GM21423 (cell line): ENCODE measurements around the gene GPR152.
A peak's percentile ranks its signal among the peaks of the same experiment; 100 is the strongest.

Experiments
- ATAC-seq: cut with Tn5 transposase; IDR thresholded peaks from one replicate; pipeline ENCODE4 v1.9.1; 2021; ENCODE audit warnings: mild to moderate bottlenecking, moderate library complexity; ENCODE audit not compliant: unreplicated experiment

Gene GPR152

GRCh38 chr11:67440229-67441097 is 12.1 kb downstream of the GPR152 start:
- ATAC-seq: no peak

DNA sequence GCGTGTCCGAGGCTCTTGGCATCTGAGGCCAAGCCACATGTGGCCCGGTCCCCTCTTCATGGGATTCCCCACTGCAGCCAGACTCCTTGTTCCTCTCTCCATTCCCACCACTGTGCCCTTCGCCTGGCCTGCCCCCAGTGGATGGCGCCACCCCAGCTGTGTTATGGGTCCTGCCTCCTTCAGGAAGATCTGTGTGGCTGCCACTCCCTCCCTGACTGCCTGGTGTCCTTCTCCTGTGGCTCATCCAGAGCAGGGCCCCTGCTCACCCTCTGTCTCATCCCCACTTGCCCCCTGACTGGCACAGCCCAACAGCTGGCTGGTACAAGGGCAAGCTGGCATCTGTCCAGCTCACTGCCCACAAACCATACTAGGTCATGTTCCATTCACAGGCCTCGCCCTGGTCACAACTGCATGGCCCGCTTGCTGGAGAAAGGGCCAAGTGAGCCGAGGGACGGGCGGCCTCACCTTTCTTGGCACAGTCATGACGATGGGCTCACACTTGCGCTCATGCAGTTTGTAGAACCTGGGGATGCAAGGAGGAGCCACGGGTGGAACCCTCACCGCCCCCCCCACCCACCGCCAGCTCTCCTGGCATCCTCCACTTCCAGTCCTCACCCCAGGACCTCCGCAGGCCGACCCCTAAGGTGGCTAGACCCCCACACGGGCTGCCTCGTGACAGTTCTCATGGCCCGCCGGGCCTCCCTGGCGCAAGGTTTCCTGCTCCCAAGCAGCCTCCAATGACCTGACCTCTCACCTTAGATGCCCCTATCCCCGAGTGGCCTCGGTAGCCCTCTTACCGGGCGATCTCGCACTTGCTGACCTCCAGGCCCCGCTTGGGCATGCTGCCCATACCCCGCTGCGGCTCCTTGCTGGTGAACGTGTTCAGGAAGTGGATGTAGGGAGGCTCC is 13.0 kb downstream of the GPR152 start:
- no peak for ATAC-seq

- ATAC-seq: no peak
Observed at GRCh38 chr11:67438158-67438902, 14.2 kb downstream of the GPR152 start.

DNA sequence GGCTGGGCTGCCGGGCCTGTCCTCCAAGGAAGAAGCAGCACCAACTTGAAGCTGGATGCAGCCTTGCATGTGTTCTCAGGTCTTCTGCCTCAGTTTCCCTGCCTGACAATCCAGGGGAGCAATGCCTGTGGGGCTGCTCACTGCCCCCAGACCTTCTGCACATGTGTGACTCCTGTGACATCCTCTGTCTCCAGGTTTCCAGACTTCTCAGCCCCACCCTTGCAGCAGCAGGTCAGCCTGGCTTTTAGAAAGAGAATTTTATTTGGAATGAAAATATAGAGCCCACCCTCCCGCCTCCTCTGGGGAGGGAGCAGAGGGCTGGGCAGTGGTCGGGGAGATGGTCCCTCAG is 14.7 kb downstream of the GPR152 start:
- no peak for ATAC-seq

GRCh38 chr11:67437082-67437808 is 15.3 kb downstream of the GPR152 start, which contains the start of gene PTPRCAP:
PTPRCAP (minus strand) TSS chr11:67437682; CDS start chr11:67437619, 63 bp downstream.
- ATAC-seq: peak; percentile 31

DNA sequence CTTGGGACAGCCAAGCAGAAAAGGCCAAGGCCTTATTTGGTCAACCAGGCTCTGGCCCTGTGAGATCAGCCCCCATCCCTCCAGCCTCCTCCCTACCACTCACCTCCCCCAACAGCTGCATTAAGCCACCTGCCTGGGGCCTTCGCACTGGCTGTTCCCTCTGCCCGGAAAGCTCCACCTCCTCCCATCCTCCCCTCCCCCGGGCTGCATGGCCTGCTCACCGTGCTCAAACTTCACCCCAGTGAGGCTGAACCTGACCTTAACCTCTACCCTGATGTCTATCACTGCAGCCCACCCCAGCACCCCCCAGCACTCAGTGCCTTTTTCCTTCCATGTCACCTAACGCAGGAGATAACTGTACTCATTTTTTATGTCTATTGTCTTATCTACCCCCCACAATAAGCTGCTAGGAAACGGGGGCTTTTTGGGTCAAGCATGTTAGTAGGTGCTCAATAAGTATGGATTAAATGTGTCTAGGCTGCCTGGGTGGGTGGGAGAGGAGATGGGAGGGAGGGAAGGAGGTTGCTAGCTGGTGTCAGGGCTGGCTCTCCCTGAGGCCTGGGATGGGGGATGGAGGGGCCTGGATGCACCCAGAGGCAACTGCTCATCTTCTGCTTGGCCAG is 16.0 kb downstream of the GPR152 start:
- ATAC-seq: peak; percentile 33

GRCh38 chr11:67435727-67436458 is 16.6 kb downstream of the GPR152 start:
- ATAC-seq: no peak

- ATAC-seq: no peak
Observed at GRCh38 chr11:67435031-67435726, 17.4 kb downstream of the GPR152 start.

DNA sequence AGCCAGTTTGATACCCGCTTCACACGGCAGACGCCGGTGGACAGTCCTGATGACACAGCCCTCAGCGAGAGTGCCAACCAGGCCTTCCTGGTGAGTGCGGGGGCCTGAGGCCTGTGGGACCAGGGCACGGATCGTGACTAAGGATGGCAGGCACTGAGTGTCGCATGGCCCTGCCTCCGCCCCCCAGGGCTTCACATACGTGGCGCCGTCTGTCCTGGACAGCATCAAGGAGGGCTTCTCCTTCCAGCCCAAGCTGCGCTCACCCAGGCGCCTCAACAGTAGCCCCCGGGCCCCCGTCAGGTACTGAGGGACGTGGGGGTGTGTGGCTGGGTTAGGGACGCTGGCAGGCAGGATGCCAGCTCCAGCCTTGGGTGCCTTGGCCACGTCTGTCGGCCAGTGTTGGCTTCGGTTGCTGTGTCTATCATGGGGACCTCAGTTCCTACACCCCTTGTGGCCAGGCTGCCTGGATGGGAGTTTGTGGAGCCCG is 18.1 kb downstream of the GPR152 start:
- no peak for ATAC-seq

GRCh38 chr11:67433536-67434394 is 18.8 kb downstream of the GPR152 start:
- ATAC-seq: no peak

- ATAC-seq: no peak
Observed at GRCh38 chr11:67432655-67433349, 19.7 kb downstream of the GPR152 start.

GRCh38 chr11:67431346-67432249 is 20.9 kb downstream of the GPR152 start:
- no peak for ATAC-seq

GRCh38 chr11:67429722-67430121 is 22.8 kb downstream of the GPR152 start:
- no peak for ATAC-seq

DNA sequence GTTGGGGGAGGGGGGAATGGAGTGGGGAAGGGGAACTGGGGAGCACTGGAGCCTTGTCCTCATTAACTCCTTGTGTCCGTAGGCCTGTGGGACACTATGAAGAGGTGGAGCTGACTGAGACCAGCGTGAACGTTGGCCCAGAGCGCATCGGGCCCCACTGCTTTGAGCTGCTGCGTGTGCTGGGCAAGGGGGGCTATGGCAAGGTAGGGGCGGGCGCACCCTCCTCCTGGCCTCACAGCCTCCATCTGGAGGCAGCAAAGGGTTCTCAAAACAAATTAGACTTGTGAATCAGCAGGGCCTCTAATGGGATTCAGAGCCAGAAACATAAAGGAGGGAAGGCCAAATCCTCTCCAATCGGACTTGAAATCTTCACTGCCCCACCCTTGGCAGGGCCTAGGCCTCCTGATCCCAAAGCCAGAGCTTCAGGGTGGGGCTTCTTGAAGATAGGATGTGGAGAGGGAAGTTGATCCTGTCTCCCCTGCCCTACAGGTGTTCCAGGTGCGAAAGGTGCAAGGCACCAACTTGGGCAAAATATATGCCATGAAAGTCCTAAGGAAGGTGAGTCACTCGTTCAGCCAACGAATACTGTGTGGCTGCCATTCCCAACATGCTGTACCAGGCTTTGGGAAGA is 23.4 kb downstream of the GPR152 start:
- ATAC-seq: no peak
